OCI-LY1 (cell line): ENCODE data around the gene SLC5A9.

Experiments
- H2AFZ ChIP-seq: fragments of 200-600 bp; sonication (generic), shearing (Covaris generic); 2 replicates; pipeline ENCODE4 v1.6.0; 2014; ENCODE audit warnings: antibody characterized with exemption, mild to moderate bottlenecking, low read length
- H3F3A ChIP-seq: fragments of 200-600 bp; sonication (generic), shearing (Covaris generic); 2 replicates; pipeline ENCODE4 v1.6.0; 2014; ENCODE audit warnings: mild to moderate bottlenecking, antibody characterized with exemption, low read length, moderate library complexity; ENCODE audit not compliant: insufficient read depth
- H3K27ac ChIP-seq: fragments of 200-600 bp; sonication (generic); 2 replicates; pipeline ENCODE4 v1.5.1; 2014; ENCODE audit warnings: low read length, mixed run types, mild to moderate bottlenecking, low read depth; ENCODE audit not compliant: poor library complexity, severe bottlenecking
- H3K27me3 ChIP-seq: fragments of 200-600 bp; sonication (generic); 2 replicates; pipeline ENCODE4 v1.6.0; 2014; ENCODE audit warnings: antibody characterized with exemption, mild to moderate bottlenecking, low read length, moderate library complexity; ENCODE audit not compliant: insufficient read depth
- H3K36me3 ChIP-seq: fragments of 200-600 bp; sonication (generic); 2 replicates; pipeline ENCODE4 v1.6.1; 2014; ENCODE audit warnings: mild to moderate bottlenecking, antibody characterized with exemption, low read length, moderate library complexity, mixed read lengths; ENCODE audit not compliant: insufficient read depth
- H3K4me1 ChIP-seq: fragments of 200-600 bp; sonication (generic); 2 replicates; pipeline ENCODE4 v1.5.1; 2014; ENCODE audit warnings: mild to moderate bottlenecking, low read length, moderate library complexity; ENCODE audit not compliant: insufficient read depth, severe bottlenecking
- H3K4me2 ChIP-seq: fragments of 200-600 bp; sonication (generic), shearing (Covaris generic); 2 replicates; pipeline ENCODE4 v1.6.1; 2014; ENCODE audit warnings: low read length
- H3K4me3 ChIP-seq: fragments of 200-600 bp; sonication (generic); 2 replicates; pipeline ENCODE4 v1.5.1; 2014; ENCODE audit warnings: low read length, low read depth, mild to moderate bottlenecking, mixed read lengths; ENCODE audit not compliant: poor library complexity, severe bottlenecking
- H3K79me2 ChIP-seq: fragments of 200-600 bp; shearing (Covaris generic); 2 replicates; pipeline ENCODE4 v1.6.1; 2016; ENCODE audit warnings: mixed run types, low read length, mixed read lengths; ENCODE audit not compliant: insufficient read depth
- H3K9ac ChIP-seq: fragments of 200-600 bp; sonication (generic), shearing (Covaris generic); 2 replicates; pipeline ENCODE4 v1.6.1; 2014; ENCODE audit warnings: mild to moderate bottlenecking, low read length, mixed read lengths
- H3K9me2 ChIP-seq: fragments of 200-600 bp; sonication (generic), shearing (Covaris generic); 2 replicates; pipeline ENCODE4 v1.6.1; 2014; ENCODE audit warnings: low read depth, mild to moderate bottlenecking, low read length, mixed read lengths
- H3K9me3 ChIP-seq: fragments of 200-600 bp; shearing (Covaris generic); 2 replicates; pipeline ENCODE4 v1.6.1; 2014; ENCODE audit warnings: low read length, mixed read lengths
- H4K20me1 ChIP-seq: fragments of 200-600 bp; sonication (generic), shearing (Covaris generic); 2 replicates; pipeline ENCODE4 v1.6.0; 2016; ENCODE audit warnings: mild to moderate bottlenecking, low read length; ENCODE audit not compliant: insufficient read depth
- EZH2 ChIP-seq: fragments of 200-600 bp; sonication (generic), shearing (Covaris generic); IDR thresholded peaks from 2 replicates; pipeline ENCODE4 v1.8.0; 2017; ENCODE audit warnings: borderline replicate concordance, mixed run types, mild to moderate bottlenecking, antibody characterized with exemption, low read length, moderate library complexity, mixed read lengths
- TF ChIP-seq, protein P1 (sequence below): fragments of 200-600 bp; sonication (generic), shearing (Covaris generic); IDR thresholded peaks from 2 replicates; pipeline ENCODE4 v1.5.1; 2017; ENCODE audit warnings: mild to moderate bottlenecking, antibody characterized with exemption, low read length, moderate library complexity, mixed read lengths

Gene SLC5A9

DNA sequence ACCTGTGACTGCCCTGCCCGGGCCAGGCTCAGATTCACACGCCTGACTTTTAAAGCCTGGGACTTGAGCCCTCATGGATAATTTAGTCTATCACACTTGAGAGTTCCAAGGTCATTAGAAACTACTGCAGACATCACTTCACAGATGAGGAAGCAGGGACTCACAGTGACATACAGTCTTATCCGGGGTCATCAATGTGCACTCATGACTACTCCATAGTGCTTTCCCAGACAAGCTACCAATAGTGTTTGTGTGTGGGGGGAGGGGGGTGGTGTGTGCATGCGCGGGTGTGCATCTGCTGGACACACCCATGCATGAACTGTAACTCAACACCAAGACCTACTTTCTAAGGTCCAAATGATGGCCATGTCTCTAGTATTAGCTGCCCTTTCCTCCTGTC, 16.1 kb upstream of the SLC5A9 start:
- no peaks in the 10 kb centered on the region for H3F3A ChIP-seq
- H3K27ac ChIP-seq, result no peak overlapping the region
- H3K27me3 ChIP-seq, result no peaks in the 10 kb centered on the region
- no peaks in the 10 kb centered on the region for H3K9me3 ChIP-seq
- H3K9me2 ChIP-seq, result no peaks in the 10 kb centered on the region
- H3K9ac ChIP-seq, result no peak overlapping the region
- no peaks in the 10 kb centered on the region for H3K4me1 ChIP-seq
- H3K36me3 ChIP-seq, result no peaks in the 10 kb centered on the region
- no peak overlapping the region for H3K4me3 ChIP-seq
- H3K79me2 ChIP-seq, result no peaks in the 10 kb centered on the region
- no peak overlapping the region for H2AFZ ChIP-seq
- no peak overlapping the region for H3K4me2 ChIP-seq
- TF ChIP-seq EZH2, result no peak
- TF ChIP-seq, protein P1, sequence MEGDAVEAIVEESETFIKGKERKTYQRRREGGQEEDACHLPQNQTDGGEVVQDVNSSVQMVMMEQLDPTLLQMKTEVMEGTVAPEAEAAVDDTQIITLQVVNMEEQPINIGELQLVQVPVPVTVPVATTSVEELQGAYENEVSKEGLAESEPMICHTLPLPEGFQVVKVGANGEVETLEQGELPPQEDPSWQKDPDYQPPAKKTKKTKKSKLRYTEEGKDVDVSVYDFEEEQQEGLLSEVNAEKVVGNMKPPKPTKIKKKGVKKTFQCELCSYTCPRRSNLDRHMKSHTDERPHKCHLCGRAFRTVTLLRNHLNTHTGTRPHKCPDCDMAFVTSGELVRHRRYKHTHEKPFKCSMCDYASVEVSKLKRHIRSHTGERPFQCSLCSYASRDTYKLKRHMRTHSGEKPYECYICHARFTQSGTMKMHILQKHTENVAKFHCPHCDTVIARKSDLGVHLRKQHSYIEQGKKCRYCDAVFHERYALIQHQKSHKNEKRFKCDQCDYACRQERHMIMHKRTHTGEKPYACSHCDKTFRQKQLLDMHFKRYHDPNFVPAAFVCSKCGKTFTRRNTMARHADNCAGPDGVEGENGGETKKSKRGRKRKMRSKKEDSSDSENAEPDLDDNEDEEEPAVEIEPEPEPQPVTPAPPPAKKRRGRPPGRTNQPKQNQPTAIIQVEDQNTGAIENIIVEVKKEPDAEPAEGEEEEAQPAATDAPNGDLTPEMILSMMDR, result no peak
- no peaks in the 10 kb centered on the region for H4K20me1 ChIP-seq

DNA sequence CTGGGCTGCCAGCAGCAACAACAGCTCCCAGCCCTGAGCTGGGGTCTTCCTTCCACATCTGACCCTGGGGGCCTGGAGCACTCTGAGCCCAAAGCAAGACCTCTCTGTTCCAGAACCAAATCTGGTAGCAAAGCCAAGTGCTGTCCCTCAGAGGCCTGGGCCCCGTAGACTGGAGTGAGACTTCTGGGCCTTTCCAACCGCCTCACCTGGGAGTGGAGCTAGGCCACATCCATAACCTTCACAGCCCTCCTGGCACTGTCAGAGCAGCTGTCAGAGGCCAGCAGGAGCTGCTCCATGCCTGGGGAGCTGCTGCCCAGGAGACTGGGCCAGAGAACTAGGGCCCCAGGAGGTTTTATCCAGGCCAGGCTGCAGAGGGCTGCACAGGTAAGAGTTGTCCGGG, 15.4 kb upstream of the SLC5A9 start:
- H3K4me1 ChIP-seq, result no peaks in the 10 kb centered on the region
- H3K9me3 ChIP-seq, result no peaks in the 10 kb centered on the region
- H3K9me2 ChIP-seq, result no peaks in the 10 kb centered on the region
- H3K36me3 ChIP-seq, result no peaks in the 10 kb centered on the region
- no peaks in the 10 kb centered on the region for H4K20me1 ChIP-seq
- H3K4me3 ChIP-seq, result no peak overlapping the region
- no peak for TF ChIP-seq EZH2
- TF ChIP-seq, protein P1, result no peak
- H3K27me3 ChIP-seq, result no peaks in the 10 kb centered on the region
- H2AFZ ChIP-seq, result no peak overlapping the region
- no peaks in the 10 kb centered on the region for H3K79me2 ChIP-seq
- H3K27ac ChIP-seq, result no peak overlapping the region
- no peaks in the 10 kb centered on the region for H3F3A ChIP-seq
- no peak overlapping the region for H3K9ac ChIP-seq
- H3K4me2 ChIP-seq, result no peak overlapping the region

DNA sequence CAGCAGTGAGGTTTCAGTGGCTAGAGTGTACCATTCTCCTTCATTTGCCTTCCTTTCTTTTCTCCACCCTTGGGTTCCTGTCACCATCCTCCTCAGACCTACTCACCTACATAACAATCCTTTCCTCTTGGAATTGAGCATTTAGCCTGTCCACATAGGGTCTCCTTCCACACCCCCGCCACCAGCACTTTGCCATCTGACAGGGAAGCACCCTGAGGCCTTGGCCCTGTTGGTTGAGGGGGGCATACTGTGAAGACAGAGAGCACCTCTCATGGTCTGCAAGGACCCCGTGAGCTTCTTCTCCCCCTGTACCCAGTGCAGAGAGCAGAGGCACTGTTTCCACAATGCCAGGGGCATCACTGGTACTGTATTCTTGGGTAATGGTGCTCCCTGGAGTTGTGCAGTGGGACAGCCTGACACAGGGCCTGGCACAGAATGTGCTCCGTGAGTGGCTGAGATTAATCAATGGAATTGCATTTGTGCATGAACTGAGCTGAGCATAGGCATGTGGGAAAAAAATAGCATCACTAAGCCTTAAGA, 14.9 kb upstream of the SLC5A9 start:
- H3K4me2 ChIP-seq, result no peak overlapping the region
- no peak for TF ChIP-seq EZH2
- TF ChIP-seq, protein P1, result no peak
- H4K20me1 ChIP-seq, result no peaks in the 10 kb centered on the region
- no peaks in the 10 kb centered on the region for H3K4me1 ChIP-seq
- H3F3A ChIP-seq, result no peaks in the 10 kb centered on the region
- no peaks in the 10 kb centered on the region for H3K79me2 ChIP-seq
- no peaks in the 10 kb centered on the region for H3K36me3 ChIP-seq
- H3K9ac ChIP-seq, result no peak overlapping the region
- H3K9me2 ChIP-seq, result no peaks in the 10 kb centered on the region
- no peak overlapping the region for H3K27ac ChIP-seq
- no peaks in the 10 kb centered on the region for H3K27me3 ChIP-seq
- no peak overlapping the region for H3K4me3 ChIP-seq
- no peak overlapping the region for H2AFZ ChIP-seq
- no peaks in the 10 kb centered on the region for H3K9me3 ChIP-seq
